ENCODE results near the gene DKK3.

DKK3 gene

GRCh38 chr11:11983427-11983826, 25.0 kb downstream of the DKK3 start:
- ATAC-seq (ENCODE audit: low read depth) (no peak), DNase-seq (ENCODE audit: low spot score) (no peak)
- no peaks in the 10 kb centered on the region for H3K9me3 ChIP-seq (ENCODE audit: severe bottlenecking)
- H3K4me1 ChIP-seq (ENCODE audit: insufficient read depth, poor library complexity, severe bottlenecking), result peaks cover 33% of the 10 kb centered on the region
- peaks cover 17% of the 10 kb centered on the region for H3K36me3 ChIP-seq (ENCODE audit: low read depth)
- TF ChIP-seq, protein P1, sequence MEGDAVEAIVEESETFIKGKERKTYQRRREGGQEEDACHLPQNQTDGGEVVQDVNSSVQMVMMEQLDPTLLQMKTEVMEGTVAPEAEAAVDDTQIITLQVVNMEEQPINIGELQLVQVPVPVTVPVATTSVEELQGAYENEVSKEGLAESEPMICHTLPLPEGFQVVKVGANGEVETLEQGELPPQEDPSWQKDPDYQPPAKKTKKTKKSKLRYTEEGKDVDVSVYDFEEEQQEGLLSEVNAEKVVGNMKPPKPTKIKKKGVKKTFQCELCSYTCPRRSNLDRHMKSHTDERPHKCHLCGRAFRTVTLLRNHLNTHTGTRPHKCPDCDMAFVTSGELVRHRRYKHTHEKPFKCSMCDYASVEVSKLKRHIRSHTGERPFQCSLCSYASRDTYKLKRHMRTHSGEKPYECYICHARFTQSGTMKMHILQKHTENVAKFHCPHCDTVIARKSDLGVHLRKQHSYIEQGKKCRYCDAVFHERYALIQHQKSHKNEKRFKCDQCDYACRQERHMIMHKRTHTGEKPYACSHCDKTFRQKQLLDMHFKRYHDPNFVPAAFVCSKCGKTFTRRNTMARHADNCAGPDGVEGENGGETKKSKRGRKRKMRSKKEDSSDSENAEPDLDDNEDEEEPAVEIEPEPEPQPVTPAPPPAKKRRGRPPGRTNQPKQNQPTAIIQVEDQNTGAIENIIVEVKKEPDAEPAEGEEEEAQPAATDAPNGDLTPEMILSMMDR (IDR thresholded peaks at IDR 0.05; ENCODE audit: poor library complexity, severe bottlenecking), result no peak
- H3K4me3 ChIP-seq (ENCODE audit: severe bottlenecking), result no peak overlapping the region
- no peaks in the 10 kb centered on the region for H3K27me3 ChIP-seq (ENCODE audit: insufficient read depth, poor library complexity, severe bottlenecking)
- H3K27ac ChIP-seq (ENCODE audit: poor library complexity, severe bottlenecking), result peak overlapping the region; percentile 13

DNA sequence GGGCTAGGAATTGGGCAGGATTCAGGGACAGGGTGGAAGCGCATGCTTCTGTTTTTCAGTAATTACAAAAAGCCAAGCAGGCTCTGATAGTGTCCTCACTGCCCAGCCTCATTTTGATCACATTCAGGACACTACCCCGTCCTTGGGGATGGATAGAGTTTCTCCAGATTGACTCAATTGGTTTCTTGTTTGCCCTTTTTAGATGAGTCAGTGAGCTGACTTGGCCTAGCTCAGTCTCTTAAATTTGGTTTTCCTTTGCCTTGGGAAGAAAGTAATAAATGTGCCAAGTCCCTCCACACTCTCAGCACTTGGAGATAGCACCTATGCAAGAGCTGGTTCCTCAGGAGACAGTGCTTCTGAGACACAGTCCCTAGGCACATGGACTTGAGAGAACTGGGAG, 25.5 kb downstream of the DKK3 start:
- no peak for DNase-seq (ENCODE audit: low spot score)
- H3K9me3 ChIP-seq (ENCODE audit: severe bottlenecking), result no peaks in the 10 kb centered on the region
- 0 out of 3 replicates have a peak, but pooled peaks have one; percentile 43 for ATAC-seq (ENCODE audit: low read depth)
- H3K4me1 ChIP-seq (ENCODE audit: insufficient read depth, poor library complexity, severe bottlenecking), result peaks cover 33% of the 10 kb centered on the region
- peaks cover 19% of the 10 kb centered on the region for H3K36me3 ChIP-seq (ENCODE audit: low read depth)
- no peak overlapping the region for H3K4me3 ChIP-seq (ENCODE audit: severe bottlenecking)
- H3K27ac ChIP-seq (ENCODE audit: poor library complexity, severe bottlenecking), result peak overlapping the region; percentile 13
- H3K27me3 ChIP-seq (ENCODE audit: insufficient read depth, poor library complexity, severe bottlenecking), result no peaks in the 10 kb centered on the region
- TF ChIP-seq, protein P1 (IDR thresholded peaks at IDR 0.05; ENCODE audit: poor library complexity, severe bottlenecking), result no peak

- no peak for ATAC-seq (ENCODE audit: low read depth)
- no peak for DNase-seq (ENCODE audit: low spot score)
- Histone ChIP-seq H3K4me3 (ENCODE audit: severe bottlenecking) (no peak overlapping the region), H3K9me3 (ENCODE audit: severe bottlenecking) (no peaks in the 10 kb centered on the region), H3K36me3 (ENCODE audit: low read depth) (peaks cover 22% of the 10 kb centered on the region), H3K27me3 (ENCODE audit: insufficient read depth, poor library complexity, severe bottlenecking) (no peaks in the 10 kb centered on the region), H3K4me1 (ENCODE audit: insufficient read depth, poor library complexity, severe bottlenecking) (peaks cover 33% of the 10 kb centered on the region), H3K27ac (ENCODE audit: poor library complexity, severe bottlenecking) (peak overlapping the region; percentile 13)
- TF ChIP-seq, protein P1 (IDR thresholded peaks at IDR 0.05; ENCODE audit: poor library complexity, severe bottlenecking), result no peak
These were observed 26.0 kb downstream of the DKK3 start for GRCh38 chr11:11982461-11982860.

DNA sequence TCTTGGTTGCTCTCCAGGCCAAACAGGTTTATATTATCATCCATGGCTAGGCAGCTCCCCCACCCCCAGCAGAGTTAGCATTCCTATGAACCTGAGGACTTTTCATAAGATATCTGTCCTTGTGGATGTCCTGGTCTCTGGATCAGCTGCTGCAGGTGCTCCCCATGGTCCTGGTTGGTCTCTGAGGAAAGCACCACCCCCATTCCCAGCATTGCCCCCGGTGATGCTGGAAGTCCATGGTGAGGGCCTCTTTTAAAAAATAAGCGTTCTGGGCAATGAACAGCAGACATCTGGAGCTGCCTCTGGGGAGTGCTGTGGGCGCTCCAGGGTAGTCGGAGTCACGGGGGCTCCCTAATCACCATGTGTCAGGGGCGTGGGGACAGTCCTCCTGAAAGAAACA, 26.6 kb downstream of the DKK3 start:
- no peaks in the 10 kb centered on the region for H3K9me3 ChIP-seq (ENCODE audit: severe bottlenecking)
- no peak overlapping the region for H3K4me3 ChIP-seq (ENCODE audit: severe bottlenecking)
- ATAC-seq (ENCODE audit: low read depth), result no peak
- H3K27ac ChIP-seq (ENCODE audit: poor library complexity, severe bottlenecking), result no peak overlapping the region
- H3K4me1 ChIP-seq (ENCODE audit: insufficient read depth, poor library complexity, severe bottlenecking), result peaks cover 37% of the 10 kb centered on the region
- H3K27me3 ChIP-seq (ENCODE audit: insufficient read depth, poor library complexity, severe bottlenecking), result no peaks in the 10 kb centered on the region
- DNase-seq (ENCODE audit: low spot score), result no peak
- TF ChIP-seq, protein P1 (IDR thresholded peaks at IDR 0.05; ENCODE audit: poor library complexity, severe bottlenecking), result no peak
- H3K36me3 ChIP-seq (ENCODE audit: low read depth), result peaks cover 18% of the 10 kb centered on the region

- H3K4me1 ChIP-seq (ENCODE audit: insufficient read depth, poor library complexity, severe bottlenecking), result peaks cover 42% of the 10 kb centered on the region
- H3K27me3 ChIP-seq (ENCODE audit: insufficient read depth, poor library complexity, severe bottlenecking), result no peaks in the 10 kb centered on the region
- DNase-seq (ENCODE audit: low spot score) (no peak), ATAC-seq (ENCODE audit: low read depth) (no peak)
- H3K9me3 ChIP-seq (ENCODE audit: severe bottlenecking), result no peaks in the 10 kb centered on the region
- TF ChIP-seq, protein P1 (IDR thresholded peaks at IDR 0.05; ENCODE audit: poor library complexity, severe bottlenecking), result no peak
- no peak overlapping the region for H3K4me3 ChIP-seq (ENCODE audit: severe bottlenecking)
- peaks cover 13% of the 10 kb centered on the region for H3K36me3 ChIP-seq (ENCODE audit: low read depth)
- H3K27ac ChIP-seq (ENCODE audit: poor library complexity, severe bottlenecking), result peak overlapping the region; percentile 98
These were observed 27.1 kb downstream of the DKK3 start for GRCh38 chr11:11981364-11981763.

Data from RWPE2 (cell line).